H9 (cell line): ENCODE measurements around the gene GTF2B. TPM values are rescaled to one million over a fixed set of nuclear protein-coding genes. Genes with fewer than 3 reads are reported as not detected.
A peak's percentile ranks its signal among the peaks of the same experiment; 100 is the strongest.

Experiments used
- DNase-seq: peaks from one replicate; pipeline ENCODE4 v3.0.0-alpha.2; 2017
- H2AFZ ChIP-seq: one replicate; pipeline ENCODE4 v1.6.1; 2013; ENCODE audit warnings: mild to moderate bottlenecking, low read length, control low read depth, moderate library complexity
- H2AK5ac ChIP-seq: 2 replicates; pipeline ENCODE4 v1.6.1; 2013; ENCODE audit warnings: low read length, control low read depth, mixed read lengths; ENCODE audit not compliant: insufficient read length
- H2BK120ac ChIP-seq: one replicate; pipeline ENCODE4 v1.6.1; 2013; ENCODE audit warnings: low read depth, mild to moderate bottlenecking, low read length, control low read depth, inconsistent platforms; ENCODE audit not compliant: poor library complexity, severe bottlenecking
- H2BK12ac ChIP-seq: 2 replicates; pipeline ENCODE4 v1.6.1; 2013; ENCODE audit warnings: low read length, control low read depth, mixed read lengths, low read depth; ENCODE audit not compliant: insufficient read length
- H2BK15ac ChIP-seq: 2 replicates; pipeline ENCODE4 v1.6.1; 2013; ENCODE audit warnings: low read depth, low read length, control low read depth
- H2BK20ac ChIP-seq: one replicate; pipeline ENCODE4 v1.6.1; 2013; ENCODE audit warnings: low read depth, mild to moderate bottlenecking, low read length, control low read depth, inconsistent platforms; ENCODE audit not compliant: poor library complexity, severe bottlenecking
- H2BK5ac ChIP-seq: 2 replicates; pipeline ENCODE4 v1.6.1; 2013; ENCODE audit warnings: low read length, control low read depth, mixed read lengths; ENCODE audit not compliant: insufficient read length
- H3K14ac ChIP-seq: 2 replicates; pipeline ENCODE4 v1.6.1; 2013; ENCODE audit warnings: low read length, control low read depth; ENCODE audit not compliant: insufficient read depth
- H3K18ac ChIP-seq: 2 replicates; pipeline ENCODE4 v1.6.1; 2013; ENCODE audit warnings: low read depth, mild to moderate bottlenecking, mixed read lengths, low read length, control low read depth; ENCODE audit not compliant: insufficient read length
- H3K23ac ChIP-seq: 2 replicates; pipeline ENCODE4 v1.6.1; 2013; ENCODE audit warnings: low read length, control low read depth, mixed read lengths, low read depth; ENCODE audit not compliant: insufficient read length
- H3K23me2 ChIP-seq: 2 replicates; pipeline ENCODE4 v1.6.1; 2013; ENCODE audit warnings: low read depth, mild to moderate bottlenecking, mixed read lengths, low read length, control low read depth; ENCODE audit not compliant: insufficient read length, poor library complexity, severe bottlenecking
- H3K27ac ChIP-seq: 2 replicates; pipeline ENCODE4 v1.5.1; 2013; ENCODE audit warnings: low read length, control low read depth, mixed read lengths, low read depth; ENCODE audit not compliant: insufficient read length
- H3K27me3 ChIP-seq: 2 replicates; pipeline ENCODE4 v1.6.1; 2013; ENCODE audit warnings: low read length, control low read depth, inconsistent platforms; ENCODE audit not compliant: insufficient read depth
- H3K4ac ChIP-seq: 2 replicates; pipeline ENCODE4 v1.6.1; 2013; ENCODE audit warnings: low read depth, mild to moderate bottlenecking, control low read depth, inconsistent platforms, low read length, moderate library complexity
- H3K4me1 ChIP-seq: 2 replicates; pipeline ENCODE4 v1.6.1; 2013; ENCODE audit warnings: low read length, control low read depth, inconsistent platforms; ENCODE audit not compliant: insufficient read depth
- H3K4me2 ChIP-seq: 2 replicates; pipeline ENCODE4 v1.6.1; 2013; ENCODE audit warnings: low read length, control low read depth, mixed read lengths; ENCODE audit not compliant: insufficient read length, insufficient read depth
- H3K56ac ChIP-seq: 2 replicates; pipeline ENCODE4 v1.6.1; 2013; ENCODE audit warnings: low read depth, mild to moderate bottlenecking, mixed read lengths, low read length, control low read depth; ENCODE audit not compliant: insufficient read length
- H3K79me1 ChIP-seq: 2 replicates; pipeline ENCODE4 v1.6.1; 2013; ENCODE audit warnings: low read depth, mild to moderate bottlenecking, moderate library complexity, low read length, control low read depth, inconsistent platforms; ENCODE audit not compliant: insufficient read depth, poor library complexity, severe bottlenecking
- H3K79me2 ChIP-seq: 2 replicates; pipeline ENCODE4 v1.6.1; 2013; ENCODE audit warnings: low read length, control low read depth, inconsistent platforms; ENCODE audit not compliant: insufficient read depth
- H3K9ac ChIP-seq: 2 replicates; pipeline ENCODE4 v1.6.1; 2013; ENCODE audit warnings: low read length, control low read depth, mixed read lengths; ENCODE audit not compliant: insufficient read length; ENCODE audit errors: extremely low read depth
- H3K9me3 ChIP-seq: one replicate; pipeline ENCODE4 v1.6.1; 2013; ENCODE audit warnings: low read depth, low read length, inconsistent platforms; ENCODE audit not compliant: control insufficient read depth
- H3T11ph ChIP-seq: one replicate; pipeline ENCODE4 v1.6.1; 2013; ENCODE audit warnings: mild to moderate bottlenecking, low read length, control low read depth, inconsistent platforms
- H4K20me1 ChIP-seq: one replicate; pipeline ENCODE4 v1.6.1; 2013; ENCODE audit not compliant: control insufficient read depth, insufficient read length, insufficient read depth
- H4K5ac ChIP-seq: 2 replicates; pipeline ENCODE4 v1.6.1; 2013; ENCODE audit warnings: low read depth, mild to moderate bottlenecking, mixed read lengths, low read length, control low read depth; ENCODE audit not compliant: insufficient read length
- H4K8ac ChIP-seq: replicated peaks from 2 replicates; pipeline ENCODE4 v1.6.1; 2013; ENCODE audit warnings: low read length, control low read depth, mixed read lengths, low read depth; ENCODE audit not compliant: insufficient read length
- H4K91ac ChIP-seq: 2 replicates; pipeline ENCODE4 v1.6.1; 2013; ENCODE audit warnings: low read depth, mild to moderate bottlenecking, moderate library complexity, mixed read lengths, low read length, control low read depth; ENCODE audit not compliant: insufficient read length
- H3K27ac Mint-ChIP-seq, 3 experiments: 2 replicates in 2 of 3; 3 replicates in 1 of 3; pipeline ENCODE4 v1.8.0; 2020 to 2021; ENCODE audit warnings: mixed read lengths in 3 of 3, mild to moderate bottlenecking in 1 of 3, moderate library complexity in 1 of 3
- H3K27me3 Mint-ChIP-seq: 2 replicates; pipeline ENCODE4 v1.8.0; 2021; ENCODE audit warnings: low read depth, mild to moderate bottlenecking, moderate library complexity, mixed read lengths
- H3K36me3 Mint-ChIP-seq, 3 experiments: 2 replicates in 2 of 3; 3 replicates in 1 of 3; pipeline ENCODE4 v1.8.0; 2020 to 2021; ENCODE audit warnings: low read depth in 3 of 3, mixed read lengths in 3 of 3; ENCODE audit not compliant: insufficient read depth in 1 of 3
- H3K4me1 Mint-ChIP-seq, 2 experiments: 2 replicates each; pipeline ENCODE4 v1.8.0; 2020; ENCODE audit warnings: mixed read lengths in 2 of 2
- H3K4me3 Mint-ChIP-seq, 2 experiments: 2 replicates in 1 of 2; 3 replicates in 1 of 2; pipeline ENCODE4 v1.8.0; 2020 to 2021; ENCODE audit warnings: mild to moderate bottlenecking in 2 of 2, mixed read lengths in 2 of 2, moderate library complexity in 1 of 2
- H3K9me3 Mint-ChIP-seq, 2 experiments: 2 replicates in 1 of 2; 3 replicates in 1 of 2; pipeline ENCODE4 v1.8.0; 2020; ENCODE audit warnings: mild to moderate bottlenecking in 2 of 2, mixed read lengths in 2 of 2, moderate library complexity in 1 of 2
- CTCF ChIP-seq: fragments of 200-600 bp; sonication (generic); conservative IDR thresholded peaks from 3 replicates; pipeline ENCODE4 v1.8.0; 2021; ENCODE audit warnings: antibody characterized with exemption, mild to moderate bottlenecking
- total RNA-seq: library from RNA; stranded (reverse); gene quantifications from 2 replicates; pipeline ENCODE4 v1.2.1, GENCODE V29; 2021

GTF2B gene
- total RNA-seq, 1 experiment from 2014 or later: 23.2 TPM

DNA sequence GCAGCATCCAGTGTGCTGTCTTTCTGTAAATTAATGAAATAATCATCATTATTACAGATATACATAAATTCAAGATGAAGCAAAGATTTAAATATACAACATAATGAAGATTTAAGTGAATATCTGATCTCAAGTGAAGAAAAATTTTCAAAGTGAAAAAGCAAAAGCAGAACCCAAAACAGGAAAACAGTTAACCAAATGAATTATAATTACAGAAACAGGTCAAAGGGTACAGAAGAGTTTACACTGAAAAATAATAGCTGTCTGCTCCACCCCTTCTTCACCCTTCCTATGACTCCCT is 44.8 kb upstream of the GTF2B start:
- no peak overlapping the region for H2AK5ac ChIP-seq
- H3K4me1 ChIP-seq: no peaks in the 10 kb centered on the region
- no peak overlapping the region for H3K4me2 ChIP-seq
- H3K23ac ChIP-seq: no peak overlapping the region
- H3T11ph ChIP-seq: no peak overlapping the region
- Mint-ChIP-seq H3K9me3 (no peaks in the 10 kb centered on the region), H3K4me1 (0 out of 4 replicates have a peak, but pooled peaks cover 0 to 2% of the 10 kb centered on the region in 2 experiments), H3K4me3 (no peak overlapping the region), H3K27ac (no peak overlapping the region), H3K36me3 (peaks cover 34 to 80% (median 68%) of the 10 kb centered on the region in 3 experiments), H3K27me3 (no peaks in the 10 kb centered on the region)
- no peaks in the 10 kb centered on the region for H3K27me3 ChIP-seq
- H4K20me1 ChIP-seq: no peaks in the 10 kb centered on the region
- no peak overlapping the region for H3K4ac ChIP-seq
- no peak overlapping the region for H4K8ac ChIP-seq
- no peak for DNase-seq
- H2BK20ac ChIP-seq: no peak overlapping the region
- no peaks in the 10 kb centered on the region for H3K79me2 ChIP-seq
- no peak overlapping the region for H3K9ac ChIP-seq
- no peak overlapping the region for H2BK120ac ChIP-seq
- H2BK12ac ChIP-seq: no peak overlapping the region
- no peak overlapping the region for H4K5ac ChIP-seq
- H3K9me3 ChIP-seq: no peaks in the 10 kb centered on the region
- H3K18ac ChIP-seq: no peak overlapping the region
- no peak overlapping the region for H2BK15ac ChIP-seq
- H3K14ac ChIP-seq: no peak overlapping the region
- no peak overlapping the region for H4K91ac ChIP-seq
- H3K79me1 ChIP-seq: no peaks in the 10 kb centered on the region
- TF ChIP-seq CTCF: peak; percentile 26; the same call in 1 of the 3 replicates
- no peak overlapping the region for H3K56ac ChIP-seq
- H3K27ac ChIP-seq: no peak overlapping the region
- H2BK5ac ChIP-seq: no peak overlapping the region
- no peaks in the 10 kb centered on the region for H3K23me2 ChIP-seq
- H2AFZ ChIP-seq: no peak overlapping the region
